Nucleus accumbens (tissue), 56 donors: ENCODE data around the gene PRG2.
"Not testable (repeated sequence)": the region's sequence is repeated elsewhere in the genome, so short reads cannot be mapped to it uniquely, and the experiment has no call there.

Experiments
- DNase-seq, 56 donors: peaks; one replicate each; lab custom pipeline; 2025; lab: John Stamatoyannopoulos, UW

Gene PRG2

GRCh38 chr11:57421805-57422204 lies 31.4 kb upstream of the PRG2 start:
- no peak for DNase-seq

DNA sequence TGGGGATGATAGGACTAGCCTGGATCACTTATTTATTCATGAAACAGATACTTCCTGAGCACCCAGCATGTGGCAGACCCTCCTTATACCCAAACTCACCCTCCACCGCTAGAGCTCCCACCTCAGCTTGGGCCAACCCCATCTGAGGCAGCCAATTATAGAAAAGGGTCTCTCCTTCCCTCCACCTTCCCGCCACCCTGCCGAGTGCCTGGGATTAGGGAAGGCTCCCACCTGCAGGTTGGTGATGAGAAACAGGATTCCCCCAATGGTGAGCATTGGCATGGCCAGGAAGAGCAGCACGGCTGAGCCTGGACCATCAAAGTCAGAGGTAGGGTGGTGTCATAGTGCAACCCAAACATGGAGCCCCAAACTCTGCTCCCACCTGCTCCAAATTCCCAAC lies 30.6 kb upstream of the PRG2 start:
- DNase-seq, result no peak

DNA sequence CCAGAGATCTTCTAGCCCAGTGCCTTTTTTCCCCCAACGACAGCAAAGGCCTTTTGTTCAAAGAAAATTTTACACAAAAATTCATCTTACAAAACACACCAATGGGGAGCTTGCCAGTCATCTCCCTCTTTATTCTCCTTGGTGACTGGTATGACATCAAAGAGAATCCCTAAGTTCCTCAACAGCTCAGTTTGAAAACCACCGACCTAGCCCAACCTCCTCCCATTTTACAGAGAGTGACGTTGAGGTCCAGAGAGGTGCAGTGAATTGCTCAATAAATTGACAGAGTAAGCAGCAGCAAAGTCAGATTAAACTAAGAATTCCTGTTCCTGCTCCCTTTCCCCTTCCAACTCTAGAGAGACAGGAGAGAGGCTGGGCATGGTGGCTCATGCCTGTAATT lies 28.7 kb upstream of the PRG2 start:
- no peak for DNase-seq

DNA sequence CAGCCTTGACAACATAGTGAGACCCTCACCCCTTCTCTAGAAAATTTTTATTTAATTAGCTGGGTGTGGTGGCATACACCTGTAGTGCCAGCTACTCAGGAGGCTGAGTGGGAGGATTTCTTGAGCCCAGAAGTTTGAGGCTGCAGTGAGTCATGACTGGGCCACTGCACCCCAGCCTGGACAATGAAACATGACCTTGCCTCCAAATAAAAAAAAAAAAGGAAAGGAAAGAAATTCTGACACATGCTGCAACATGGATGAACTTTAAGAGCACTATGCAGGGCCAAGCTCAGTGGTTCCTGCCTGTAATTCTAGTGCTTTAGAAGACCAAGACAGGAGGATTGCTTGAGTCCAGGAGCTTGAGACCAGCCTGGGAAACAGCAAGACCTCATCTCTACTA lies 27.7 kb upstream of the PRG2 start:
- DNase-seq, result no peak

DNA sequence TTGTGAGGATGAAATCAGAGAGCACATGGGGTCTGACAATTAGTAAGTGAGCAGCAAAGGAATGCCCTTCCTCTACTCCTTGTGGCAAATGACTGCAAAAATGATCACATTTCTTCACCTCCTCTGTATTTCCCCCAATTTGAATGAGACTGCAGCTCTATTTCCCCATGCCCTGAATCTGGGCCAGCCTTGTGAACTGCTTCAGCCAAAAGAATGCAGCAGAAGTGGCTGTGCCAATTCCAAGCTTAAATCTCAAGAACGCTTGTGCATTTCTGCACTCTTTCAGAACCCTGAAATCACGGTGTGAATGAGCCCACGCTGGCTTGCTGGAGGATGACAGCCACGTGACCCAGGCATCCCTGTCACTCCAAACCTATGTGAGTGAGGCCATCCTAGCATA lies 26.6 kb upstream of the PRG2 start:
- DNase-seq, result no peak

DNA sequence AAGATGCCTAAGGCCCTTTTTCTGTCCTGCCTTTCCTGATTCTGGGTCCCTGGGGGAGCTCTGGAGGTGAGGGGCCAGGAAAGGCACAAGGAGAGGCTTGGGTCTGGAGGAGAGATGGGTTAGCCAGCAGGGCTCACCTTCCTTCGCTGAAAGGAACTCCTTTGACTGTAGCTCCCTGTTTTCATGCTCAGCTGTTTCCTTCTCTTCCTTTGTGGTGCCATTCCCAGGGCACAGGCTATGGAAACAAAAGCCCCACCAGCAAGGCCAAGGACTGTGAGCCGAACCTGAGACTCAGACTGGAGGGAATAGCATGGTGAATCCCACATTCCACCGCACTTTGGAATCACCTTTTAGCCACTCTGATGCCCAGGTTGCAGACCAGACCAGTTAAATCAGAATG lies 26.0 kb upstream of the PRG2 start:
- no peak for DNase-seq

DNA sequence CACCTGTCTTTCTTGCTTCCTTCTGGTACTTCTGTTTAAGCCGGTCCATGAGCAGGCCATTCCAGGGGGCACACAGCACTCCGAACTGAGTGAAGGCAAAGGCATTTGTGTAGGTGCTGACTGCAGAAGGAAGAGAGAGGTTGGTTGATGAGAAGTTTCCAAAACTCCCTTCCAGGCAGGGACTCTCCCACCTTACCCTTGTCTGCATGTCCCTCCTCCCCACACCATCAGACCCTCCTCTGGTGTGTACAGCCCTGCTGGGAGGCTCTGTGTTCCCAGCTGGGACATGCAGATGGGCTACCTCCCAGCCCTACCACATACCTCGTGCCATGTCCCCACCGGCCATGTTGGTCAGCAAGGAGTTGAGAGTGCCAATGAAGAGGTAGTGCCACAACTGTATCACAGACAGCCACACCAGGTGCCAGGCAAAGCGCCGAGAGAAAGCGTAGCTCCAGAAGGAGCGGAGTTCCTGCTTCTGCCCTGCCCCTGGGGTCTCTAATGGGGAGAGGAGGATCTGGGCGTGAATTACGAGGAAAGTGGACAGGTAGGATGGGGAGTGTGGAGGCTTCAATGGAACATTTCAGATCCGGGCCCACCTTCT lies 24.3 kb upstream of the PRG2 start:
- no peak for DNase-seq

GRCh38 chr11:57413681-57414080 lies 23.2 kb upstream of the PRG2 start:
- no peak for DNase-seq

DNA sequence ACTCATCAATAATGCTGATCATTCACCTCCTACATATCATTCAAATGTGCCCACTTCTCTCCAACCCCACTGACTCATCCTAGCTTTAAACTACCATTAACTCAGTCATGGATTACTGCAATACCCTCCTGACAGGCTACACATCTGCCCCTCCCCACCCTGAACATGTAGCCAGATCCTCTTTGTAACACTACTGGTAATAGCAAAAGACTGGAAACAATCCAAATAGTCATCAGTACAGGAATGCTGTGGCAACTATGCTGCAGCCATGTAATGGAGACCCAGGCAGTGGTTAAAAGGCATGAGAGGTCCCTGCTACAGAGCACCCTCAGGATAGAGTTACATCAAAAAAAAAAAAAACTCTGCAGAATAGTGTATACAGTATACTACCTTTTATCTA lies 19.8 kb upstream of the PRG2 start:
- DNase-seq, result no peak

DNA sequence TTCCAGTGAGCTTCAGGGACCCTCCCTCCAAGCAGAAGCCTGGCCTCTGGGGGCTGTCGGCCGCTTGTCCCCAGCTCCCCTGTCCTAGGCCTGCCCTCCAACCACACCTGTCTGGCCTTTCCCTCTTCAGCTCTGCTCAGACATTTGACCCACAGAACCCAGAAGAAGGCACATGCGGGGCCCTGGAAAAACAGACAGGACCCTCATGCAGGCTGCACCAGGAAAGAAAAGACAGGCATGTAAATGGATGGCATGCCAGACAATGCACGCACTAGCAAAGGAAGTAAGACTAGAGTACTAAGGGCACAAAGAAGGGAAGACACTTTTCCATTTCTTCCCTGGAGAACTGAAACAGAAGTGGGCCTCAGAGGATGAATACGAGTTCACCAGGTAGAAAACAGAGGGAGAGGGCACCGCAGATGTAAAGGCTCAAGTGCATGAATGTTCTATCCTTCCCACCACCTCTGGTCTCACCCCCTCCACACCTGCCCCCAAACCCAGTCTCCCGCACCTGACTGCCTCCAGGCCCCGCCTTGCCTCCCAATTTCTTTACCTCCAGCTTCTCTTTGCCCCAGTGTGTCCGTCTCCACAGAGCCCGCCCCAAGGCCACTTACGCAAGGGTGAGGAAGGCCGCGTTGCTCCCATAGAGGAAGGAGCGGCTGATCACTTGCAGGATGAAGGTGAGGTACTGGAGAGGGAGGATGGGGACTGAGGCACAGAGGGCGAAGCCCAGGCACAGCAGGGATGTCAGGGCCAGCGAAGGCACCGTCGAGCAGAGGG lies 19.1 kb upstream of the PRG2 start:
- DNase-seq, result no peak

DNA sequence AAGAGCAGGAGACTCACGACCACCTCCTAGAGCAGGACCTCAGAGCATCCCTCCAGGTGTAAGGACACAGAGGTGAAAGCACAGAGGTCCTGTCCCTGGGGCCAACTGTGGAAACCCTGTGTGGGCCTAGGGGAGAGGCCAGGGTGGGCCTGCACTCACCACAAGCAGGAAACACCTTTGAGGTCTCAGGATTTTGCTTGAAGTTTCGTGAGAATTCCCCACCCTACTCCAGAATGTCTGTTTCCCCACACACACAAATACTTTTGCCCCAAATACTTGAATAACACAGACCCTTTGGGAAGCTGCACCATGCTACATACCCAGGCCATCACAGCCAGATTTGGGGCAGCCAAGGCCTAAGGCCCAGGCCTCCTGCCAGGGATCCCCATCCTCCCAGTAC lies 18.3 kb upstream of the PRG2 start:
- DNase-seq, result no peak

GRCh38 chr11:57407941-57408475 lies 17.6 kb upstream of the PRG2 start:
- no peak for DNase-seq

DNA sequence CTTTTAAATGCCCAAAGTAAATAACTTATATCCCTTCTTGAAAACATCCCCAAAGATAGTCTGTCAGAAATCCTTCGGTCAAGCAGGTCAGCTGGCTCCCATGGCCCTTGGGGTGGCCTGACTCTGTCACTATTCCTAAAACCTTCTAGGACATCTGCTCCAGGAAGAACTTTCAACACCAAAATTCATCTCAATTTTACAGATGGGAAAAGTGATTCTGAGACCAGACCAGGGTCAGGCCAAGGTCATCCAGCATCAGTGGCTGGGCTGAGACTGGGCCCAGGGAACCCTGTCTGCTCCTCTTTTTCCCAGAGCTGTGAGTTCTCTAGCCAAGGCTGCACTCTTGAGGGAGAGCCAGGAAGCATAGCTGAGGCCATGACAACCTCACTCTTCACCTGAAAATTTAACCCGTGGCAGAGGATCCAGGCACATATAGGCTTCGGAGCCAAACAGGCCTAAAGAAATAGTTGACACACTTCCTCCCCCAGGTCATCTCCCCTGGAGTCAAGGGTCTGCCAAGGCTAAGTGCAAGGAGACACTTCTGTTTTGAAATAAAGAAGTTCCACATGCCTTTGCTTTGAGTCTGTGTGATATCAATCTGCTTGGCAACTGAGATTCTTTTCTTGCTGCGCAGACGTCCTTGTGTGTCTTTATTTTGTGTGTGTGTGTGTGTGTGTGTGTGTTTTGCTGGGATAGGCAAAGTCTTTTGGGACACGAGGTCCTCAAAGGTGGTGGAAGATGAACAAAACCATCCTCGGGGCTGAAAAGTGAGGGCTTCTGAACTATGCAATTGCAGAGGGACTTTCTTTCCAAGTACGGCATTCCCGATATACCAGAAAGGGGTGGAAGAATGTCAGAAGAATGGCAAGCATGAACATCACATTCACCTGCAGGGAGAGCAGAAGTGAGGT lies 16.8 kb upstream of the PRG2 start:
- DNase-seq, result no peak

DNA sequence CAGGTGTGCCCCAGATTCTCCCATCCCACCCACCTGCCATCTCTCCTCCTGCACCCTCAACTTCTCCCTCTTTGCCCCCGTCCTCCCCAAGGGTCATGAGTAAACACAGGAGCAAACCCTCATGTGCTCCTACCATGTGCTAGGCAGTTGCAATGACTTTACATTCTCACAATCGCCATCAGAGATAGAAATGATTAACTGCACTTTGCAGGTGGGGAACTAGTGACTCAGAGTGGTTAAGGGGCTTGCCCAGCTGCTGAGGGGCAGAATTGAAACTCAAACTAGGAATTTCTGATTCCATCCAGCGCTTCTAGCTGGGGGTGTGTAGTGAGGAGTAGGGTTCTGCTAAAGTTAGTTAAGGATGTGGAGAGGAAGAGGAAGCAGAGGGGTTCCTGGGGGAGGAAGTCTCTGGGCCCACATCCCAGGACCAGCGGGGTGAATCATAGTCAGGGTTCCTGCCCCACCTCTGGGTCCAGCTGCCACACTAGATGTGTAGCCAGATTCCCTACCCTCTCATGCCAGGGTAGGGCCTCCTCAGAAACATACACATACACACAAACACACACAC lies 16.0 kb upstream of the PRG2 start:
- DNase-seq, result no peak

GRCh38 chr11:57405271-57405860 lies 14.9 kb upstream of the PRG2 start:
- no peak for DNase-seq

GRCh38 chr11:57403802-57404147 lies 13.3 kb upstream of the PRG2 start:
- no peak for DNase-seq

DNA sequence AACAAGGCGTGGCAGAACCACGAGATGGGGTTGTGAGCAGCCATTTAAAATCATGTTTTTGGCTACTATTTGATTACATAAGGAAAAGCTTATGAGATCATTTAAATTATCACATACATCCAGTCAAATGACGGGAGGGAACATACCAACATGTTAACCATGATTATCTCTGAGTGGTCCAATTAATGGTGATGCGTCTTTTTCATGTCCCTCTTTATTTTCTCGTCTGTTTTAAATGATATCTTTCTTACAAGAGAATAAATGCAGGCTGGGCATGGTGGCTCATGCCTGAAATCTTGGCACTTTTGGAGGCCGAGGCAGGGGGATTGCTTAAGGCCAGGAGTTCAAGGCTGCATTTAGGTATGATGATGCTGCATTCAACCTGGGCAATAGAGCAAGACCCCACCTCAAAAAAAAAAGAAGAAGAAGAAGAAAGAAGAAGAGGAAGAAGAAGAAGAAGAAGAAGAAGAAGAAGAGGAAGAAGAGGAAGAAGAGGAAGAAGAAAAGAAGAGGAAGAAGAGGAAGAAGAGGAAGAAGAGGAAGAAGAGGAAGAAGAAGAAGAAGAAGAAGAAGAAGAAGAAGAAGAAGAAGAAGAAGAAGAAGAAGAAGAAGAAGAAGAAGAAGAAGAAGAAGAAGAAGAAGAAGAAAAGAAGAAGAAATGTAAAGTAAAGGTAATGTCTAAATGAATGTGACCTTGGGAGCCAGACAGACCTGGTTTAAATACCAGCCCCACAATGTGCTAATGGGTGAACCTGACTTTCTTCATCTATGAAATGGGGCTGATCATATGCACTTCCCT lies 12.8 kb upstream of the PRG2 start:
- not testable (repeated sequence) for DNase-seq

GRCh38 chr11:57402188-57403002 lies 11.9 kb upstream of the PRG2 start:
- no peak for DNase-seq
